ENCODE results near the gene ME1.

Gene ME1

GRCh38 chr6:83413068-83413467, 17.8 kb downstream of the ME1 start:
- TF ChIP-seq, protein P1, sequence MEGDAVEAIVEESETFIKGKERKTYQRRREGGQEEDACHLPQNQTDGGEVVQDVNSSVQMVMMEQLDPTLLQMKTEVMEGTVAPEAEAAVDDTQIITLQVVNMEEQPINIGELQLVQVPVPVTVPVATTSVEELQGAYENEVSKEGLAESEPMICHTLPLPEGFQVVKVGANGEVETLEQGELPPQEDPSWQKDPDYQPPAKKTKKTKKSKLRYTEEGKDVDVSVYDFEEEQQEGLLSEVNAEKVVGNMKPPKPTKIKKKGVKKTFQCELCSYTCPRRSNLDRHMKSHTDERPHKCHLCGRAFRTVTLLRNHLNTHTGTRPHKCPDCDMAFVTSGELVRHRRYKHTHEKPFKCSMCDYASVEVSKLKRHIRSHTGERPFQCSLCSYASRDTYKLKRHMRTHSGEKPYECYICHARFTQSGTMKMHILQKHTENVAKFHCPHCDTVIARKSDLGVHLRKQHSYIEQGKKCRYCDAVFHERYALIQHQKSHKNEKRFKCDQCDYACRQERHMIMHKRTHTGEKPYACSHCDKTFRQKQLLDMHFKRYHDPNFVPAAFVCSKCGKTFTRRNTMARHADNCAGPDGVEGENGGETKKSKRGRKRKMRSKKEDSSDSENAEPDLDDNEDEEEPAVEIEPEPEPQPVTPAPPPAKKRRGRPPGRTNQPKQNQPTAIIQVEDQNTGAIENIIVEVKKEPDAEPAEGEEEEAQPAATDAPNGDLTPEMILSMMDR (IDR thresholded peaks at IDR 0.05; ENCODE audit: low read depth, low read length, poor library complexity, severe bottlenecking) = no peak
- TF ChIP-seq EZH2phosphoT487 (IDR thresholded peaks at IDR 0.05; ENCODE audit: borderline replicate concordance, low read length) = no peak
- Histone ChIP-seq H3K79me2 (ENCODE audit: control insufficient read depth, low read length) (no peaks in the 10 kb centered on the region), H3K27ac (ENCODE audit: low read depth, low read length) (no peak overlapping the region), H4K20me1 (ENCODE audit: control insufficient read depth, insufficient read depth, low read depth, low read length) (no peaks in the 10 kb centered on the region), H3K36me3 (ENCODE audit: control insufficient read depth, low read length) (no peaks in the 10 kb centered on the region), H3F3A (ENCODE audit: control insufficient read depth, insufficient read depth) (no peaks in the 10 kb centered on the region), H3K4me3 (ENCODE audit: low read length) (no peak overlapping the region), H3K27me3 (ENCODE audit: control insufficient read depth, low read length) (no peaks in the 10 kb centered on the region), H3K4me2 (ENCODE audit: low read length) (no peak overlapping the region), H3K4me1 (ENCODE audit: control insufficient read depth, low read length) (no peaks in the 10 kb centered on the region), H3K9me3 (ENCODE audit: control insufficient read depth, insufficient read depth, low read length) (no peaks in the 10 kb centered on the region), H3K9me2 (replicated peaks; ENCODE audit: control insufficient read depth, low read length) (no peaks in the 10 kb centered on the region)

DNA sequence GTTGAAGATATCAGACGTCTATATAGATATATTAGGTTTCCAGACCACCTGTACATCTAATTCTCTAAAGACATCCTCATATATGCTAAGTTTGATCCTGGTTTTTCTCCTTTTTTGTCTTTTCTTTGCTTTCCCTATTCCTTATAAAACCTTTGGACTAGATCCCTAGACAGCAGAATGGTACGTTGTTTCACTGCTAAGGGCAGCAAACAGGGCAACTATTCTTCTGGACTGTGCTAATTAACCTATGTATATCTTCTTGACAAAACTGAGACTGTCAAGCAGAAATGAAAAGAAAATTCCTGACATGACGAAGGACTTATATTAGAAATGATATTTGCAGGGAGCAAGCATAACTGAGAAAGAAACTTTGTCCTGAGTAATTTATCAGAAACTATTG, 19.1 kb downstream of the ME1 start:
- Histone ChIP-seq H3K4me3 (ENCODE audit: low read length) (no peak overlapping the region), H3K27me3 (ENCODE audit: control insufficient read depth, low read length) (no peaks in the 10 kb centered on the region), H3K27ac (ENCODE audit: low read depth, low read length) (no peak overlapping the region), H3K36me3 (ENCODE audit: control insufficient read depth, low read length) (no peaks in the 10 kb centered on the region), H3F3A (ENCODE audit: control insufficient read depth, insufficient read depth) (no peaks in the 10 kb centered on the region), H3K9me2 (replicated peaks; ENCODE audit: control insufficient read depth, low read length) (no peaks in the 10 kb centered on the region), H4K20me1 (ENCODE audit: control insufficient read depth, insufficient read depth, low read depth, low read length) (no peaks in the 10 kb centered on the region), H3K4me2 (ENCODE audit: low read length) (no peak overlapping the region), H3K79me2 (ENCODE audit: control insufficient read depth, low read length) (no peaks in the 10 kb centered on the region), H3K4me1 (ENCODE audit: control insufficient read depth, low read length) (no peaks in the 10 kb centered on the region), H3K9me3 (ENCODE audit: control insufficient read depth, insufficient read depth, low read length) (no peaks in the 10 kb centered on the region)
- TF ChIP-seq, protein P1 (IDR thresholded peaks at IDR 0.05; ENCODE audit: low read depth, low read length, poor library complexity, severe bottlenecking) = no peak
- no peak for TF ChIP-seq EZH2phosphoT487 (IDR thresholded peaks at IDR 0.05; ENCODE audit: borderline replicate concordance, low read length)

DNA sequence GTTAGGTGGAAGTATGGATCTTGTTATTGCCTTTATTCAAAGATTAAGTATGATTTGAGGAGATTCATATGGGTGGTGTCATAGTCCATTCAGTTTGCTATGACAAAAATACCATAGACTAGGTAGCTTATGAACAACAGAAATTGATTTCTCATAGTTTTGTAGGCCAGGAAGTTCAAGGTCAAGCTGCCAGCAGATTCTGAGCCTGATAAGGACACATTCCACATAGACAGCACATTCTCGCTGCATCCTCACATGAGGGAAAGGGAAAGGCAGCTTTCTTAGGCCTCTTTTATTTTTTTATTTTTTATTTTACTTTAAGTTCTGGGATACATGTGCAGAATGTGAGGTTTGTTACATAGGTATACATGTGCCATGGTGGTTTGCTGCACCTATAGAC, 27.7 kb downstream of the ME1 start:
- H3K4me2 ChIP-seq (ENCODE audit: low read length) = no peak overlapping the region
- no peak overlapping the region for H3K27ac ChIP-seq (ENCODE audit: low read depth, low read length)
- no peaks in the 10 kb centered on the region for H3F3A ChIP-seq (ENCODE audit: control insufficient read depth, insufficient read depth)
- TF ChIP-seq EZH2phosphoT487 (IDR thresholded peaks at IDR 0.05; ENCODE audit: borderline replicate concordance, low read length) = no peak
- TF ChIP-seq, protein P1 (IDR thresholded peaks at IDR 0.05; ENCODE audit: low read depth, low read length, poor library complexity, severe bottlenecking) = no peak
- no peaks in the 10 kb centered on the region for H4K20me1 ChIP-seq (ENCODE audit: control insufficient read depth, insufficient read depth, low read depth, low read length)
- no peaks in the 10 kb centered on the region for H3K9me2 ChIP-seq (replicated peaks; ENCODE audit: control insufficient read depth, low read length)
- no peaks in the 10 kb centered on the region for H3K79me2 ChIP-seq (ENCODE audit: control insufficient read depth, low read length)
- no peaks in the 10 kb centered on the region for H3K36me3 ChIP-seq (ENCODE audit: control insufficient read depth, low read length)
- no peaks in the 10 kb centered on the region for H3K4me1 ChIP-seq (ENCODE audit: control insufficient read depth, low read length)
- H3K9me3 ChIP-seq (ENCODE audit: control insufficient read depth, insufficient read depth, low read length) = no peaks in the 10 kb centered on the region
- H3K4me3 ChIP-seq (ENCODE audit: low read length) = no peak overlapping the region
- no peaks in the 10 kb centered on the region for H3K27me3 ChIP-seq (ENCODE audit: control insufficient read depth, low read length)

GRCh38 chr6:83389606-83390005, 41.2 kb downstream of the ME1 start:
- Histone ChIP-seq H3K27ac (ENCODE audit: low read depth, low read length) (no peak overlapping the region), H3K36me3 (ENCODE audit: control insufficient read depth, low read length) (no peaks in the 10 kb centered on the region), H3K27me3 (ENCODE audit: control insufficient read depth, low read length) (no peaks in the 10 kb centered on the region), H3K4me1 (ENCODE audit: control insufficient read depth, low read length) (no peaks in the 10 kb centered on the region), H3K4me3 (ENCODE audit: low read length) (no peak overlapping the region), H3K9me3 (ENCODE audit: control insufficient read depth, insufficient read depth, low read length) (no peaks in the 10 kb centered on the region), H3K79me2 (ENCODE audit: control insufficient read depth, low read length) (no peaks in the 10 kb centered on the region), H3K9me2 (replicated peaks; ENCODE audit: control insufficient read depth, low read length) (no peaks in the 10 kb centered on the region), H3K4me2 (ENCODE audit: low read length) (no peak overlapping the region), H3F3A (ENCODE audit: control insufficient read depth, insufficient read depth) (no peaks in the 10 kb centered on the region), H4K20me1 (ENCODE audit: control insufficient read depth, insufficient read depth, low read depth, low read length) (no peaks in the 10 kb centered on the region)
- TF ChIP-seq, protein P1 (IDR thresholded peaks at IDR 0.05; ENCODE audit: low read depth, low read length, poor library complexity, severe bottlenecking) = no peak
- TF ChIP-seq EZH2phosphoT487 (IDR thresholded peaks at IDR 0.05; ENCODE audit: borderline replicate concordance, low read length) = no peak

All from DOHH2 (cell line).